ENCODE results near the gene NFILZ. TPM values are rescaled to one million over a fixed set of nuclear protein-coding genes. Genes with fewer than 3 reads are reported as not detected.

The NFILZ gene
- polyA plus RNA-seq, 3 donors, result not detected

- Histone ChIP-seq H3K4me3 (replicated peaks in 1 of 3; ENCODE audit: low read depth in 2 of 3, low read length in 3 of 3) (no peak overlapping the region), H4K20me1 (ENCODE audit: insufficient read depth, low read length) (no peaks in the 10 kb centered on the region), H3K4me1 (ENCODE audit: control insufficient read depth in 1 of 2, insufficient read depth in 2 of 2, low read length in 2 of 2) (peaks cover 85 to 99% of the 10 kb centered on the region in 2 donors), H3K79me2 (ENCODE audit: insufficient read depth, low read length) (no peaks in the 10 kb centered on the region), H3K27me3 (ENCODE audit: control insufficient read depth in 2 of 2, insufficient read depth in 2 of 2, low read length in 2 of 2) (no peaks in the 10 kb centered on the region), H2AFZ (ENCODE audit: insufficient read depth, low read depth, low read length, poor library complexity, severe bottlenecking) (no peak overlapping the region), H3K4me2 (replicated peaks; ENCODE audit: extremely low read depth, low read length, poor library complexity, severe bottlenecking) (no peak overlapping the region), H3K9ac (ENCODE audit: insufficient read depth, low read length, poor library complexity, severe bottlenecking) (no peak overlapping the region), H3K27ac (ENCODE audit: low read depth in 1 of 2, low read length in 2 of 2) (no peak overlapping the region), H3K9me3 (replicated peaks in 1 of 2; ENCODE audit: control insufficient read depth in 1 of 2, insufficient read depth in 1 of 2, low read length in 2 of 2) (peaks cover 5 to 6% of the 10 kb centered on the region in 2 donors), H3K36me3 (replicated peaks in 1 of 2; ENCODE audit: control insufficient read depth in 1 of 2, insufficient read depth in 2 of 2, low read length in 2 of 2) (no peaks in the 10 kb centered on the region)
- peaks cover 0 to 7% of the 10 kb centered on the region in 2 donors for H3K36me3 Mint-ChIP-seq
- peaks cover 0 to 7% (median 4%) of the 10 kb centered on the region in 3 donors for H3K27me3 Mint-ChIP-seq (ENCODE audit: low read depth in 3 of 3)
- peaks cover 4 to 15% (median 11%) of the 10 kb centered on the region in 7 donors for H3K9me3 Mint-ChIP-seq
- H3K4me1 Mint-ChIP-seq, result peaks cover 92% of the 10 kb centered on the region
- no peak overlapping the region for H3K27ac Mint-ChIP-seq
- whole genome bisulfite sequencing (ENCODE audit: insufficient coverage), result 88% methylated on average over 1 of the region's 7 CpGs
- TF ChIP-seq, protein P1, sequence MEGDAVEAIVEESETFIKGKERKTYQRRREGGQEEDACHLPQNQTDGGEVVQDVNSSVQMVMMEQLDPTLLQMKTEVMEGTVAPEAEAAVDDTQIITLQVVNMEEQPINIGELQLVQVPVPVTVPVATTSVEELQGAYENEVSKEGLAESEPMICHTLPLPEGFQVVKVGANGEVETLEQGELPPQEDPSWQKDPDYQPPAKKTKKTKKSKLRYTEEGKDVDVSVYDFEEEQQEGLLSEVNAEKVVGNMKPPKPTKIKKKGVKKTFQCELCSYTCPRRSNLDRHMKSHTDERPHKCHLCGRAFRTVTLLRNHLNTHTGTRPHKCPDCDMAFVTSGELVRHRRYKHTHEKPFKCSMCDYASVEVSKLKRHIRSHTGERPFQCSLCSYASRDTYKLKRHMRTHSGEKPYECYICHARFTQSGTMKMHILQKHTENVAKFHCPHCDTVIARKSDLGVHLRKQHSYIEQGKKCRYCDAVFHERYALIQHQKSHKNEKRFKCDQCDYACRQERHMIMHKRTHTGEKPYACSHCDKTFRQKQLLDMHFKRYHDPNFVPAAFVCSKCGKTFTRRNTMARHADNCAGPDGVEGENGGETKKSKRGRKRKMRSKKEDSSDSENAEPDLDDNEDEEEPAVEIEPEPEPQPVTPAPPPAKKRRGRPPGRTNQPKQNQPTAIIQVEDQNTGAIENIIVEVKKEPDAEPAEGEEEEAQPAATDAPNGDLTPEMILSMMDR (IDR thresholded peaks at IDR 0.05), result no peak
- intact Hi-C loops (cut with micrococcal nuclease), result loop anchor here in 1 of 2 donors (10.0 kb wide), 1 partner anchor 69 kb away; the partner anchor contains the start of gene MYO1F
- DNase-seq, result no peak
- no peak overlapping the region for H3K4me3 Mint-ChIP-seq
Observed at GRCh38 chr19:8643860-8644653, 13.6 kb downstream of the NFILZ start.

DNA sequence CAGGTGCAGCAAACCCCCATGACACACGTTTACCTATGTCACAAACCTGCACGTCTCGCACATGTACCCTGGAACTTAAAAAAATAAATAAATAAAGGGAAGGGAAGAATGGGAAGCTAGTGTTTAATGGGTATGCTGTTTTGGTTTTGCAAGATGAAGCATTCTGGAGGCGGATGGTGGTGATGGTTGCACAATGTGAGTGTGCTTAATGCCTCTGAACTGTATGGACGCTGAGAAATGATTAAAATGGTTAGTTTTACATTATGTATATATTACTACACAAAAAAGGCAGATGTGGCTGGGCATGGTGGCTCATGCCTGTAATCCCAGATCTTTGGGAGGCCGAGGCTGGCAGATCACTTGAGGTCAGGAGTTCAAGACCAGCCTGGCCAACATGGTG lies 17.8 kb downstream of the NFILZ start:
- H3K36me3 Mint-ChIP-seq, result peaks cover 0 to 2% of the 10 kb centered on the region in 2 donors
- H3K4me2 ChIP-seq (replicated peaks; ENCODE audit: extremely low read depth, low read length, poor library complexity, severe bottlenecking), result peak overlapping the region; percentile 34
- no peak overlapping the region for H2AFZ ChIP-seq (ENCODE audit: insufficient read depth, low read depth, low read length, poor library complexity, severe bottlenecking)
- peak overlapping the region; percentile 69 to 93 (median 91) for H3K27ac Mint-ChIP-seq
- no peaks in the 10 kb centered on the region for H3K9me3 ChIP-seq (replicated peaks in 1 of 2; ENCODE audit: control insufficient read depth in 1 of 2, insufficient read depth in 1 of 2, low read length in 2 of 2)
- peaks cover 0 to 1% (median 0%) of the 10 kb centered on the region in 7 donors for H3K9me3 Mint-ChIP-seq
- peak overlapping the region in 1 of 2 donors; percentile 42 for H3K4me3 Mint-ChIP-seq
- H3K36me3 ChIP-seq (replicated peaks in 1 of 2; ENCODE audit: control insufficient read depth in 1 of 2, insufficient read depth in 2 of 2, low read length in 2 of 2), result no peaks in the 10 kb centered on the region
- H3K4me3 ChIP-seq (replicated peaks in 1 of 3; ENCODE audit: low read depth in 2 of 3, low read length in 3 of 3), result peak overlapping the region in 1 of 3 experiments; percentile 30
- no peaks in the 10 kb centered on the region for H4K20me1 ChIP-seq (ENCODE audit: insufficient read depth, low read length)
- peak overlapping the region; percentile 37 to 66 for H3K27ac ChIP-seq (ENCODE audit: low read depth in 1 of 2, low read length in 2 of 2)
- peaks cover 0 to 2% (median 0%) of the 10 kb centered on the region in 3 donors for H3K27me3 Mint-ChIP-seq (ENCODE audit: low read depth in 3 of 3)
- no peaks in the 10 kb centered on the region for H3K27me3 ChIP-seq (ENCODE audit: control insufficient read depth in 2 of 2, insufficient read depth in 2 of 2, low read length in 2 of 2)
- H3K79me2 ChIP-seq (ENCODE audit: insufficient read depth, low read length), result no peaks in the 10 kb centered on the region
- peaks cover 69 to 91% of the 10 kb centered on the region in 2 donors for H3K4me1 ChIP-seq (ENCODE audit: control insufficient read depth in 1 of 2, insufficient read depth in 2 of 2, low read length in 2 of 2)
- peaks cover 84% of the 10 kb centered on the region for H3K4me1 Mint-ChIP-seq
- TF ChIP-seq, protein P1 (IDR thresholded peaks at IDR 0.05), result no peak
- peak; percentile 65 to 74 (median 72) for DNase-seq
- intact Hi-C loops (cut with micrococcal nuclease), result loop anchor here in 1 of 2 donors (10.0 kb wide), 1 partner anchor 73 kb away; the partner anchor contains the start of gene MYO1F
- WGBS (ENCODE audit: insufficient coverage), result 0% methylated on average over 1 of the region's 6 CpGs
- H3K9ac ChIP-seq (ENCODE audit: insufficient read depth, low read length, poor library complexity, severe bottlenecking), result no peak overlapping the region
